T-helper 22 cell (primary cell): ENCODE measurements around the gene CDC26.
"Not testable (repeated sequence)": the region's sequence is repeated elsewhere in the genome, so short reads cannot be mapped to it uniquely, and the experiment has no call there.

Experiments used
- DNase-seq: peaks from one replicate; pipeline ENCODE4 v3.0.0-alpha.2; 2020; ENCODE audit warnings: low read depth

Gene CDC26

GRCh38 chr9:113293285-113293878 lies 18.0 kb upstream of the CDC26 start:
- no peak for DNase-seq

DNA sequence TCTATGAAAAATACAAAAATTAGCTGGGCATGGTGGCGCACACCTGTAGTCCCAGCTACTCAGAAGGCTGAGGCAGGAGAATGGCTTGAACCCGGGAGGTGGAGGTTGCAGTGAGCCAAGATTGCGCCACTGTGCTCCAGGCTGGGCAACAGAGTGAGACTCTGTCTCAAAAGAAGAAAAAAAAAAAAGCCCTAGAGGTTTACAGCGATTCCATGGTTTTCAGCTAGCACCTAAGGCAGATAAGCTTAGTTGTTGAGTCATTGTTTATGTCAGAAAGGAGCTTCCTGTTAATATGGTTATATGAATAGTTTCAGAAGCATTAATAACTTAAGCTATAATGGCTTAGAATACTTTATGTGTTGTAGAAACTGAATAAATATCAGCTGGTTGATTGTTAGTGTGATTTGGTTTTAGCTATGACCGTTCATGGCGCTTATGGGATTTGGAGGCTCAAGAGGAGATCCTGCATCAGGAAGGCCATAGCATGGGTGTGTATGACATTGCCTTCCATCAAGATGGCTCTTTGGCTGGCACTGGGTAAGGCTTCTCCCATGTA lies 14.8 kb upstream of the CDC26 start:
- DNase-seq: no peak

DNA sequence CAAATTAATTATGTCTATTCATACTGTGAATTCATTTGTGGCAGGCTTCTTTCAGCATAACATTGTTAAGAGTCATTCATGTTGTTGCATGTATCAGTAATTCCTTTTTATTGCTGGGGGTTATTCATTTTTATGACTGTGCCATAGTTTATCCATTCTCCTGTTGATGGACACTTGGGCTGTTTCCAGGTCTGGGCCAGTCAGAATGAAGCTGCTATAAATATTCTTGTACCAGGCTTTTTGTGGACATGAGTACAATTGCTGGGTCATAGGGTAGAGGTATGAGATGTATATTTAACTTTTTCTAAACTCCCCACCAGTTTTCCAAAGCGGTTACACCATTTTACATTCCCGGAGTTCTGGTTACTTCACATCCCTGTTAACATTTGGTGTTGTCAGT lies 13.7 kb upstream of the CDC26 start:
- DNase-seq: no peak

DNA sequence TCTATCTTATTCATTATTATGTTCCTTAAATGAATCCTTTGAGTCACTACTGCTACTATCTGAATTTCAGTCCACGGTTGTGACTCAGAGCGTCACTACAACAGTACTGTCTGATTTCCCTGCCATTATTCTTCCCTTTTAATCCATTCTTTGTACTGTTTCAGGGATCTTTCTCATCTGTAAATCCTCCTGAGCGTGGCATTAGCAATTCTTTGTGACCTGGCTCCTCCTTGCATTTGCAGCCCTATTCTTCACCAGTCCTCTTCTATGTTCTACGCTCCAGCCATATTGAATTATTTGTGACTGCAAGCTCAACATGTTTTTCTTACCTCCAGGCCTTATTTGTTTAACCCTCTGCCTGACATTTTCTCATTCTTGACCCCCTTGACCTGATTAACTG lies 6.0 kb upstream of the CDC26 start:
- no peak for DNase-seq

- no peak for DNase-seq
Measured at GRCh38 chr9:113278840-113279239, 3.5 kb upstream of the CDC26 start.

- DNase-seq: no peak
Measured at GRCh38 chr9:113274474-113275156, 757 bp downstream of the CDC26 start.

DNA sequence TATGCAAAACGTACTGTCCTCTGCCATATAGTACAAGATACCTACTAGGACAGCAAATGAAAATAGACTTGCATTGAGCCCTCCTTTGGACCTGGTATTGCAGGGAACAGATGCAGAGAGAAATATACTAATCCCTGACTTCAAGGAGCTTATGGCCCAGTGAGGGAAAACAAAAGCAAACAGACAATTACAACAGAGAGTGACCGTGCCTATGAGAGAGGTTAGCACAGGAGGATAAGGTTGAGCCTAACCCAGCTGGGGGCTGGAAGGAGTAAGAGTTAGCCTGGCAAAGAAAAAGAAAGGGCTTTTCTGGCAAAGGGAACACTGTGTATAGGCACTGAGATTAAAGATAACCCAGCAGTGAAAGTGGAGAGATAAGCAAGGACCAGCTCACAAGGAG lies 5.5 kb downstream of the CDC26 start:
- DNase-seq: no peak

GRCh38 chr9:113269355-113269754 lies 6.0 kb downstream of the CDC26 start:
- no peak for DNase-seq

GRCh38 chr9:113267911-113268566 lies 7.3 kb downstream of the CDC26 start:
- no peak for DNase-seq

GRCh38 chr9:113266174-113266573 lies 9.2 kb downstream of the CDC26 start:
- DNase-seq: no peak

DNA sequence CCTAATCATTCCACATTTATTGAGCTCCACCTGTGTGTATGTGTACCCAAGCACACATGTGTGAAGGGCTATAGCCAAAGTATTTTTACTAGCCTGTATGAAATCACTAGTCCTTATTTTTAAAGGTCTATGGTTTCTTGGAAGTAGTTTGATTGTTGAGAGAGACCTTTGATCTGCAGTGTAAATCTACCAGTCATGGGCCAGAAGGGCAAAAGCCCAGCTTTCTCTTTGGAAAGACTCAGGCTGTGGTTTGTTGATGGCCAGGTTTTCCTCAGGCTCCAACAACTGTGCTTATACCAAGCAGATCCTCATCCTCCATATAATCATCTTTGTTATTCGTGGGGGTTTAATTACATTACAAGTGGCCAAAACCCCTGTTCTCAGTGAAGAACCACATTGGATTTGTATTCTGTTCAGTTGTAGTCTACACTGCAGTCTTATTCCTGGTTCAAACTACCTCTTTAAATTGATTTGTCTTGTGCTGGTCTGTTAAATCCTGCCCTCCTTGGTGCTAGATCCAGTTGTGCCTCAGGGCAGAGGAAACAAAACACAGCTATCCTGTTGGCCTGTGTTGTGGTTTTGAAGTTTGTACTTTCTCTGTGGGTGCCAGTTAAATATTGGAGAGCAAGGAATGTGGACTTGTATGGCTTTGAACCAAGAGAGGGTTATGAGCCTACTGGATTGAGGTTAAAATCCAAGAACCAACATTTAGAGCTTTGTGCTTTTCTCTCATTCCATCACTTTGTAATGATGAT lies 13.3 kb downstream of the CDC26 start:
- no peak for DNase-seq

GRCh38 chr9:113258282-113258681 lies 17.1 kb downstream of the CDC26 start:
- no peak for DNase-seq

DNA sequence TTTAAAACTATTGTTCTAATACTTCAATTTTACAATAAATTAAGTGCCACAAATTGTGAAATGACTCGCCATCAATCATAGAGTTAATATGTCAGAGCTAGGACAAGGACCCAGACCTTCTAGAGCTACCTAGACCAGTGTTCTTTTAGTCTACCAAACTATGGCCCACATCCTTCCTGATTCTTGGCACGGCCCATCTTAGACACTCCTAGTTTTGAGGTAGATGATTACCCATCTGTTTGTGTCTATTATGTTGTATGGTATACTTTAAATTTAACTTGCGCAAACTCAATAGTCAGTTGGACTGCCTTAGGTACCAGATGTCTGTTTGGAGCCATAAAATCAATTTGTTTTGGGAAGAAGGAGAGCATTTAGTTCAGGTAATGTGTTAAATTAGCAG lies 17.5 kb downstream of the CDC26 start:
- DNase-seq: no peak

- no peak for DNase-seq
Measured at GRCh38 chr9:113255438-113255837, 19.9 kb downstream of the CDC26 start.

GRCh38 chr9:113254991-113255390 lies 20.4 kb downstream of the CDC26 start:
- DNase-seq: no peak

- DNase-seq: no peak
Measured at GRCh38 chr9:113250807-113251206, 24.6 kb downstream of the CDC26 start.

DNA sequence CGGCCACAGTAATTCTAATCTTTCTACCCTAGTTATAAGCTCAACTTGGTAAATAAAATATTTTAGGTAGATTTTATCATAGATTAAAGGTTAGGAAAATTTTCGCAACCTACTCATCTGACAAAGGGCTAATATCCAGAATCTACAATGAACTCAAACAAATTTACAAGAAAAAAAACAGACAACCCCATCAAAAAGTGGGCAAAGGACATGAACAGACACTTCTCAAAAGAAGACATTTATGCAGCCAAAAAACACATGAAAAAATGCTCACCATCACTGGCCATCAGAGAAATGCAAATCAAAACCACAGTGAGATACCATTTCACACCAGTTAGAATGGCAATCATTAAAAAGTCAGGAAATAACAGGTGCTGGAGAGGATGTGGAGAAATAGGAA lies 25.7 kb downstream of the CDC26 start:
- DNase-seq: not testable (repeated sequence)

DNA sequence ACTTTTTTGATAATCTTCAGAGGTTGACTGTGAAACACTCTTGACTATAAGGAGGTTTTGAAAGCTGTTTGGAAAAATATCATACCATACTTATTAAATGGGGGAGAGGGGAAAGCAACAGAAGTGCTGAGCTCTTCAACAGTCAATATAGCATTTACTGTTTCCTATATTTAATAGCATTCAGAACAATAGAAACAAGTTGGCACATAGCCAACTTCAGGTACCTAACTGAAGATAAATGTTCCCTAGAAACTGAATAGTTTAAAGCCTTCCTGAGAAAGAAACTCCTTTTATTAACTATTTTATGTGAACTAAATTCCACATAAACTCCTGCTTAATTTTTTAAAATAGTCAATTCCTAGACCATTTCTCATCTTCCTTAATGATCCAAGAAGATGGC lies 27.7 kb downstream of the CDC26 start:
- no peak for DNase-seq

DNA sequence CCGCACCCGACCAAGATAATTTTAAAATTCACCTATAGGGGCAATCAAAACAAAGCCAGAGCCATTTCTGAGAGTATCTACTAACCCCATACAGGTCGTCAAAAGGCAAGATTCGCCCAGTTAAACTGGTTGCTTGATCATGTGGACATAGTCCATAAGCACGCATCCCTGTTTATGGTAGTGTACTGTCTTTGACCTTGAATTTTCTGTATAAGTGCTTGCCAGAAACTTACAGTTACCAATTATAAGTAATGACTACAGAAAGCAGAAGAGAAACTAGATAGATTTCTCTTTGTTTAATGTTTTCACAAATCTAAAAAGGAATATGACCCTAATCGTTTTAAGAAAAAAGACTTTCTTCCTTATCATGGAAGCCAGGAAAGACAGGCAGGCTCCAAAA lies 28.4 kb downstream of the CDC26 start:
- DNase-seq: no peak

GRCh38 chr9:113245894-113246293 lies 29.5 kb downstream of the CDC26 start:
- DNase-seq: no peak

- DNase-seq: no peak
Measured at GRCh38 chr9:113244556-113244955, 30.8 kb downstream of the CDC26 start.

GRCh38 chr9:113241161-113241560 lies 34.2 kb downstream of the CDC26 start:
- no peak for DNase-seq

GRCh38 chr9:113238859-113239232 lies 36.5 kb downstream of the CDC26 start:
- DNase-seq: no peak
